Fibroblast of peridontal ligament (primary cell): ENCODE results near the gene COPB1.

Source experiments
- DNase-seq: peaks from one replicate; pipeline ENCODE4 v3.0.0-alpha.2; 2010; ENCODE audit errors: extremely low read depth

The COPB1 gene

DNA sequence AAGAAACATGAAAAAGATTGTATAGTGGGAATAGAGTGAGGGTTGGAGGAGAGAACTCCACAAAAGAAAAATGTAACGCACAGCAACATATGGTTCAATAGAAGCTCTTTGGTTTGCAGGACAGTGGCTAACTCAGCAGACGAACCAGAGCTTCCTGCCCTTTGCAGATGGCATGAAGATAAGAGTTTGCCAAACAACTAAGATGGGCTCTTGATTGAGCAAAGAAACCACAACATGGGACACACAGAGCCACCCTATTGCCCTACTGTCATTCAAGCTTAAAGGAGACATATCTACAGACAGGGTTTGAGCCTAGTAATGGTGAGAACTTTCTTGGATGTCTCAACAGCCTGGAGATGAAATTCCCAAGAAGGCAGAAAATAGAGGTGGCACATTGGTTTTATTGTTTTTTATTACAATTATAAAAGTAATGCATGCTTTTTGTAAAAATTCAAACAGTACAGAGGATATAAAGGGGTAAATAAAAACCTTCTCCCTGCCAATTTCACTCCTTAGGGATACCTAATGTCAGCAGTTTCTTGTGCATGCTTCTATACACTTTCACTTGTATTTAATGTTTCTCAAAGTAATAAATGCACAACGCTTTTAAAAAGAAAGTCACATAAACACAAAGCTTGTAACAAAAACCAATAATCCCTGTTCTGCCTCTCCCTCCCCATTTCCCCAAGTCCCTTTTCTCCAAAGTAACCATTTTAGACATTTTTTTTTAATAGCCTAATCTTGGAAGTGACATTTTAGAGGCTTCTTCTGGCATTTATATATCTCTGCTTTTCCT, 63.7 kb downstream of the COPB1 start:
- DNase-seq: no peak

DNA sequence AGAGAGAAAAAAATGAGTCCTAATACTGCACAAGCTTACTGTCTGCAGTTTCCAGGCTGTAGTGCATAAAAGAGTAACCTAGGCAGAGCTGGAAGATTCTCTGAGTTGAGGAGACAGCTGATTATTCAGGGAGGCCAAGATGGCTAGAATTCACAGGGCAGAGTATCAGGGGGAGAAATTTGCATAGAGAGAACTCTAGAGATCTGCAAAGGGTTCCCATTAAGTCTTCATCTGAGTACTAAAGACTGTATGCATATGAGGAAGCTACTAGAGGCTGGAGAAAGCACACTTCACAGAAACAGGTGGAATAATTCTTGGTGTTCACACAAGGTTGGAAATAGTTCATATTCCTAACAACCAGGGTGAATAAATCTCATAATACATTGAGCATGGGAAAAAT, 74.0 kb downstream of the COPB1 start:
- no peak for DNase-seq

DNA sequence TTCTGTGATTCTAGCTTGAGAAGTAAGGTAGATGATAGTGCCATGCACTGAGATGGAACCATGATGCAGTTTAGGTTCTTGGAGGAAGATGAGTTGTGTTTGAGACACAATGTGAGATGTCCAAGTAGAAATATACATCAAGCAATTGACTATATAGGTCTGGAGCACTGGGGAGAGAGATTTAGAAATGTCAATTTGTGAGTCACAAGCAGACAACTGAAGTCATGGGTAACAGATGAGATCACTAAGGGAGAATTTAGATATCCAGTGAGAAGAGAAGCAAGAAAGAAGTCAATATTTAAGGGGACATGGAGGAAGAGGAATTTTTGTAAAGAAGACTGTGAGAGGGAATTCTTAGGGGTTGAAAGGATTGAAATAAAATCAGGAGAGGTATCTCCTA, 75.5 kb downstream of the COPB1 start:
- DNase-seq: peak; percentile 71

DNA sequence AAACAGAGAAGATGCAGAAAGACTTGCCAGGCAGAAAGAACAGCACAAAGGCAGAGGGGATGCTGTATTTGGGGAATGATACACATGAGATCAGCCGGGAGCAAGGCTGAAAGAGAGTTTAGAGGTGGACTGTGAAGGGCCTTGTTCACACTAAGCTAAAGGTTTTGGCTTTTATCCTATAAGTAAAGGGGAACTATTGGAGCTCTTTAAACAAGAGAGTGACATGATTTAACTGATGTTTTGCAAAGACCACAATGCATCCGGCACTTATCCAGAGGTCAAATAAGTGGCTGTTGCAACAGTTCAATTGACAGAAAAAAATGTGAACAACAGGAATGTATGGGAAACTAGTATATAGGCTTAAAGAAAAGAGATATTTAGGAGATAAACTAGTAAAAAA, 76.0 kb downstream of the COPB1 start:
- peak; percentile 68 for DNase-seq

DNA sequence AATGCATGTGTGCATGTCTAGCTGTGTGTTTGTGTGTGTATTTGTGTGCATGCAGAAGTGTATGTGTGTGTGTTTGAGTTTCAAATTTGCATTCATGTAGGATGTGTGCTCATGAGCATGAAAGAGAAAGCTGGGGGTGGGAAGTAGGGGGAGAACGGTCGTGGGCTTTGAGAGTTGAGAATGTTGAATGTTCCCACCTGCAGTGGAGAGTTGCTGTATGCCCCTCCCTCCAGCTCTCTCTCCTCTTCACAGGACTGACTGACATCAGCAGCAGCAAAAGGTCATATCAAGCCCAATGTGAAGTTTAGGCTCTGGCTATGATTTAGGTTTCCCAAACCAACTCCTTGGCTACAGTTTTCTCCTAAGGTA, 76.8 kb downstream of the COPB1 start:
- DNase-seq: no peak

DNA sequence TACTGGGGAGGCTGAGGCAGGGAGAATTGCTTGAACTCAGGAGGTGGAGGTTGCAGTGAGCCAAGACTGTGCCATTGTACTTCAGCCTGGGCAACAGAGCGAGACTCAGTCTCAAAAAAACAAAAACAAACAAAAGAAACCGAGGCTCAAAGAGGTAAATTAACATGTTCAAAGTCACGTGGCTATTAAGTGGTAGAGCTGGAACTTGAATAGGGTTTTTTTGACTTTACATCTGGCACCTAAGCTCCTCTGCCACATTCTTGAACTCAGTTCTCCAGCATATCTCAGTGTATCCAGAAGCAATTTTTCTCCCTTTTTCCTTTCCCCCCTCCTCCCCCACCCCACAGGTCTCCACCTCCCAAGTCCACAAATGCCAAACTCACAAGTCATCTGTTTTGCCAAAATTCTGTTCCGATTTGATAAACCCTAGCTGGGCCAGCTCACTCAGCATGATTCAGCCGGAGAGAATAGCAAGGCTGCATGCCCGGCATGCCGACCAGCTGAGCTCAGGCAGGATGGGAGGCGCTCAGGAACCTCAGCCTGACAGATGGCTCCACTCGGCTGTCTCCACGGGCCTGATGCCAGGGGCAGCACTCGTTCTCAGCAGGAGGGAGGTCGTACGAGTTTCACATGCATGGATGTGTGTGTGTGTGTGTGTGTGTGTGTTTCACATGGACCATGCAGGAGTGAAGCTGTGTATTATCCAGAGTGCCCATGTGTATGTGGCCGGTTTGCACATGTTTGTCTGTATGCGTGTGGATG, 77.4 kb downstream of the COPB1 start:
- DNase-seq: peak; percentile 99

DNA sequence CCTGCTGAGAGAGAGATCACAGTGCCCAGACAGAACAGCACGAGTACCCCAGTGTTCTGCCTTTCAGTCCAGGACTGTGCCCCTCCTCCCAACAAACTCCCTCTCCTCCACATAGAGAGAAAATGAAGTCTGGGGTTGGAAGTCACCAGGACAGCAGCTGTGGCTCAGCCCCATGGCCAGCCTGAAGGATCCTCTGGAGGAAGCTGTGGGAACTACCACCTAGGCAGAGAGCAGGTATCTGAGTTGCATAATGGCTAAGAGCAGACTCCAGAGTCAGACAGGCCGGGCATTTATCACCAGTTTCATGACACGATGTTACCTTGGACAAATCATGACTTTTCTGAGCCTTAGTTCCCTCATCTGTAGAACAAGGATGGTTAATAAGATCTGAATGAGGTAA, 79.4 kb downstream of the COPB1 start:
- DNase-seq: no peak

DNA sequence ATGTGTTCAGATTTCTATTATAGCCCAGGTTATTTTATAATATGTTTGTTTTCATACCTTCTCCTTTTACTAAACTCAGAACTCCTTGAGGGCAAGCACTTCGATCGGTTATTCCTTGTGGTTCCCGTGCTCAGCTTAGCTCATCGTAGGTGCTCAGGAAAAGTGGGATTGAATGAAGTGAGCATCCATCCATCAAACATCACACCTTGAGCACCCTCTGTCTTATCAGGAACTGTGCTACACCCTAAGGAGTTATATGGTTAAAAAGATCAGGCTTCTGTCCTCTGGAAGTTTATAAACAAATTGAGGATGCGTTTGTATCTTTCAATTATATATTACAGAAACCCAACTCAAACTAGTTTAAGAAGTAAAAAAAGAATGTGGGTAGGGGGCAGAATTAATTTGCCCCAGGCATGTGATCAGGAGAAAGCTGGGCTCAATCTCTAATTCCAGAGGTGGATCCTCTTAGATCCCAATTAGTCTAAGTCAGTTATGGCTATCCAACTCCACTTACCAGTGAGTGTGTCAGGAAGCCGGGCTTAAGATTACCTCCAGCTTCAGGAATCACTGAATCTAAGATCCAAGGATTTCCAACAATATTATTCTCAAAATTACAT, 80.7 kb downstream of the COPB1 start:
- no peak for DNase-seq

DNA sequence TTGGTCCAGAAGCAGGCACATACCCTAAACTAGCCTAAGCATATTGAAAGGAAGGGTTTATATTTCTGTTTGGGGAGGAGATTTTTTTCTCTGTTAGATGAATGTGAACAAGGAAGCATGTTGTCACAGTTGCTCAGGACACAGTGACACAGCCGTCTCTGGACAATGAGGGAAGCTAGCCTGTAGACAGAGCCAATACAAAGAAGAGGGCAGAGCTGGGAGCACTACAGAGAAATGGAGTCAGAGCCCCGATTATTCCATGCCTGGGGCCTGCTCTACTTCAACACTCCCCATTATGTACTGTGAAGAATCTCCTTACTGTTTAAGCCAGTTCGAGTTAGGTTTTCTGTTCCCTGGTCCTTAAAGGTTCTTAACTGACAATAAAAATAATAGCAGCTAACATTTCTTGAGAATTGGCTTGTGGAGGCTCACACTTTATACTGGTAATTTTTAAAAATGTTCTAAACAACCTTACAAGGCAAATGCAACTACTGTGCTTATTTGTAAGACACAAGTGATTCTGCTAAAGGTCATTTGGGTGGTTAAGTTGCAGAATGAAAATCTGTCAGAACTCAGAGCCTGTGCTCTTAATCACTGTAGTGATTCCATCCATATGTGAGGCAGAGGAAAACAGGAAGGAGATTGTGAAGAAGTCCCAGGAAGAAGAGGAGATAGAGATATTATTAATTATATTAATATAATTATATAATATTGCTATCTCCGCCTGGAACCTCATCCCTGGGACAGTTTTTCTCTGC, 81.8 kb downstream of the COPB1 start:
- DNase-seq: peak; percentile 57

DNA sequence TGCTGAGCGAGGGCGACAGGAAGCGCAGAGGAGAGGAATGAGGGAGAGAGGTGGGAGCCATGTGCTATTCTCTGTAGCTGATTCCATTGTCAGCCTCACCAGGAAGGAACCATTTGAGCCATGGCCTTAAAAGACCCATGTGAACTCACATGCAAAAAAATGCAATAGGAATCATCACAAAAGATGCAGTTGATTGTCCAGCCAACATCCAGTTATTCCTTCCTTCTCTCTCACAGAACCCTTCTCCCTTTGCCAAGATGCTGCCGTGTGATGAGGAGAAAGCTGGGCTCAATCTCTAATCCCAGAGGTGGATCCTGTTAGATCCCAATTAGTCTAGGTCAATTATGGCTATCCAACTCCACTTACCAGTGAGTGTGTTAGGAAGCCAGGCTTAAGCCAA, 82.4 kb downstream of the COPB1 start:
- peak; percentile 54 for DNase-seq

DNA sequence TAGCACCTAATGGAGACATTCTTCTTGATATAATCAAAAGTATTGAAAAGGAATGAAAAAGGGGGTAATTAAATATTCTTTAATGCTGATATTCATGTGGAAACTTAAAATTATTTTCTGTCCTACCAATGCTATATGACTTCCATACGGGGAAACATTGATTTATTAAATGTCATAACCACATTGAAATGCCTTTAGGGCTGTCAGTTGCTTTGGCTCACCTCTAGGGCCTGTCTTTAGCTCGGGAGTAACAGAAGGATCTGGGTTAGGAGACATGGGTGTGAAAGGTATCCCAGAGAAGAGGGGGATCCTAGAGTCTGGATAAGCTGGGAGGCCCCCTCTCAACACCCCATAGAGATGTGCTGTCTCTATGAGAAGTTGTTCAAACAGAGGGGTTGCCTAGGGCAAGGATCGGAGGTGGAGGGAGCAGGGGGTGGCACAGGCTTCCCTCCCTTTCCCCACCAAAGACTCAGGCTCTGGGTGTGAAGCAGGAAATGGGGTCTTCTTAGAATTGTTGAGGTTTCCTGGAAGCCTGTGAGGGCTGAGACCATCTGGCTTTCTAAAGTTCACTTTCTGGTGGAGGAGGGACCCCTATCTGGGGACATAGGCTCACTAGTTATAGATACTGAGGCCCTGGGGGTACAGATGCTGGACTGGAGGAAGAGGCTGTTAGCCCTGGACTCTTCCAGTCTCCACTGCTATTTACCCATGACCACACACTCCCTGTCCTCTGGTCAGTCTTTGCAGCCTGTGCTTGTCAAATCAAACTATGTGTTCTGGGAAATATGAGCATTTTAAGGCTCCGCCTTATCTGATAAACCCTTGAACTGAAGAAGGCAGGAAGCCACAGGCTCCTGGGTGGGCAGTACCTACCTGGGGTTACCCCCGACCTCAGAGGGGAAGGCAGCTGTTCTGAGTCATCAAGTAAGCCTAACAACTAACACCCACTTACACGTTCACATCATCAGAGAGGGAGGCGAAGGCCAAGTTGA, 84.8 kb downstream of the COPB1 start:
- DNase-seq: no peak

DNA sequence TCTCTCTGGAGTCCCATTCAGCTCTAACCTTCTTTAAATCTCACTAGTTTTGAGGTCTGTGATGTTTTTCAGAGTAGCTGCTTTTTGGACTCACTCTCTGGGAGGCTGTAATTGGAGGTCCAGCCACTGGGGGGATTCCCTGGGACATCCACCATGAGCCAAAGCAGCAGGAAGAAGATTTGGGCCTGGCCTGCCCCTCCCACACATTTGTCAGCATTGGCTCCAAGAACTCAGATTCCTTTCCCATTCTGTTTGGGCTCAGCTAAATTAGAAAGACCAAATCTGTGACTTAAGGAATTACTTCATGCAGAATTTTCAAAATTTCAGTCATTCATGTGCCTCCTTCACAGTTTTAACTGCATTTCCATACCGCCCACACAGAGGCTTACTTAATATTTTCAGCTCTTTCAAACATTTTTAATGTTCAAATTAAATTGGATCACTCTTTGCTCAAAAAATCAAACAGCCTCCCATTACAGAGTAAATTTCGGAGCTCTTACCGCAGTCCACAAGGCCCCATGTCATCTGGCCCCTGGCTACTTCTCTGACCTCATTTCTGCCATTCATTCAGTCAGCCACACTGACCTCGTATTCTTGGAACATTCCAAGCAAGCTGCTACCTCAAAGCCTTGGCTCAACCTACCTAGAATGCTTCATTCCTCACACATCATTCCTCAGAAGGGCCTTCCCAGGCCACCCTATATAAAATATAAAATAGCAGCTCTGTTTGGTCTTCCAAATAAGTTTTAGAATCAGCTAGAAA, 86.1 kb downstream of the COPB1 start:
- peak; percentile 78 for DNase-seq

DNA sequence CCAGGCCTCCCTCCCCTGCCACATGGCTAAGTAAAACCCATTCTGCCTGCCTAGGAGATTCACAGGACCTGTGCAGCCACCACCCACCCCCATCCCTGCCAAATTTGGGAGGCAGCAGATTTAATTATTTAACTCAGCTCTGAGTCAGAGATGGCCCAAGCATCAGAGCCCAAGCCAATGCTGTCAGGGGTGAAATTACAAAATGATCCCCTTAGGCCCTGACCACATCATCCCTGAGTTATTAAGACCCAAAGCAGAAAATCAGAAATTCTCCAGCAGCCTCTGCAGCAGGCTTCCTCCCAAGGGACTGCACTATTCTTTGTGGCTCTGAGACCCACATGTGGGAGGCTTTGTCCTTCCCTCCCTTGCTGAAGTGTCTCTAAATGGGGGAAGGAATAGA, 87.8 kb downstream of the COPB1 start:
- peak; percentile 96 for DNase-seq

DNA sequence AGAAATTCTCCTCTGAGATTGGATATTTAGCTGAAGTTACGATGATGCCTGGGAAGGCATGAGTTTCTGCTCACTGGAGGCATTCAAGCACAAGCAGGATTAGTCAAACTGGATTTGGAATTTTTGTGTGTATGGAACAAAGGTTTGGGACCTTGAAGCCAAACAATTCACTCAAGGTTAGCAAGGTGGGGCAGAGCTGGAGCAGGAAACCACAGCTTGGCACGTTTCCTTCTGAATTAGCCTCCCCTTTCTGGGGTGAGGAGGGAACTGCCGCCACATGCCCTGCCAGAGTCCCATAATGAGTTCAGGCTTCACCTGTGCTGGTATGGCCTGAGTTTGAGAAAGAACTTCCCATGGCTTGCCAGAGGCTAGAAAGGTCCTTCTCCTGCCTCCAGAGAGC, 89.7 kb downstream of the COPB1 start:
- no peak for DNase-seq

DNA sequence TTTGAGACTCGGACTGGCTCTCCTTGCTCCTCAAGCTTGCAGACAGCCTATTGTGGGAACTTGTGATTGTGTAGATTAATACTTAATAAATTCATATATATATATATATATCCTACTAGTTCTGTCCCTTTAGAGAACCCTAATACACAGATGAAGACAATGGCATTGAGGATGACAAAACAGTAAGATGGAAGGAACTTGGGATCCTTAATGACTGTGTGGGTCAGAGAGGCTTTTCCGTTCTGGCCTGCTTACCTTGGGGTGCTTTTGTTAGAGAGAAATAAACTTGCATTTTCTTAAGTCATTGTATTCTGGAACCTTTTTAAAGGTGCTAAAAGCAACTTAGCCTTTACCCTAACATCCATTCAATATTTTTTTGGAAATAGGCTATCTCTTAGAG, 91.0 kb downstream of the COPB1 start:
- DNase-seq: no peak
